ENCODE results near the gene SIM2.

Gene SIM2

GRCh38 chr21:36780861-36781260, 81.9 kb downstream of the SIM2 start:
- TF ChIP-seq CTCF (IDR thresholded peaks at IDR 0.05; ENCODE audit: control insufficient read depth, insufficient read depth, low read depth, low read length, missing control alignments), result no peak
- DNase-seq (ENCODE audit: low read depth), result no peak

GRCh38 chr21:36783612-36784374, 84.9 kb downstream of the SIM2 start:
- no peak for DNase-seq (ENCODE audit: low read depth)
- TF ChIP-seq CTCF (IDR thresholded peaks at IDR 0.05; ENCODE audit: control insufficient read depth, insufficient read depth, low read depth, low read length, missing control alignments), result no peak
- H3K4me3 ChIP-seq (ENCODE audit: control insufficient read depth, low read depth, low read length), result no peak overlapping the region

More at GRCh38 chr21:36780861-36781260, 81.9 kb downstream of the SIM2 start:
- no peak overlapping the region for H3K4me3 ChIP-seq (ENCODE audit: control insufficient read depth, low read depth, low read length)

GRCh38 chr21:36784947-36785346, 86.0 kb downstream of the SIM2 start:
- no peak overlapping the region for H3K4me3 ChIP-seq (ENCODE audit: control insufficient read depth, low read depth, low read length)
- DNase-seq (ENCODE audit: low read depth), result no peak
- no peak for TF ChIP-seq CTCF (IDR thresholded peaks at IDR 0.05; ENCODE audit: control insufficient read depth, insufficient read depth, low read depth, low read length, missing control alignments)

- no peak for DNase-seq (ENCODE audit: low read depth)
- no peak for TF ChIP-seq CTCF (IDR thresholded peaks at IDR 0.05; ENCODE audit: control insufficient read depth, insufficient read depth, low read depth, low read length, missing control alignments)
- H3K4me3 ChIP-seq (ENCODE audit: control insufficient read depth, low read depth, low read length), result no peak overlapping the region
Measured at GRCh38 chr21:36785615-36786014, 86.7 kb downstream of the SIM2 start.

GRCh38 chr21:36786186-36786585, 87.3 kb downstream of the SIM2 start:
- TF ChIP-seq CTCF (IDR thresholded peaks at IDR 0.05; ENCODE audit: control insufficient read depth, insufficient read depth, low read depth, low read length, missing control alignments), result no peak
- no peak for DNase-seq (ENCODE audit: low read depth)
- H3K4me3 ChIP-seq (ENCODE audit: control insufficient read depth, low read depth, low read length), result no peak overlapping the region

GRCh38 chr21:36788120-36788638, 89.3 kb downstream of the SIM2 start:
- no peak for DNase-seq (ENCODE audit: low read depth)
- no peak for TF ChIP-seq CTCF (IDR thresholded peaks at IDR 0.05; ENCODE audit: control insufficient read depth, insufficient read depth, low read depth, low read length, missing control alignments)
- H3K4me3 ChIP-seq (ENCODE audit: control insufficient read depth, low read depth, low read length), result peak overlapping the region; percentile 27
